H1 (cell line): Measurements from ENCODE around the gene FBXO47. TPM values are rescaled to one million over a fixed set of nuclear protein-coding genes. Genes with fewer than 3 reads are reported as not detected.

ENCODE experiments used
- CTCF ChIA-PET: fragments of 300-600 bp; sonication (Branson Sonifier 250); formaldehyde crosslinking; loops from one replicate; lab custom pipeline; 2021; ENCODE audit not compliant: partially characterized antibody; lab: Charles Lee
- POLR2A ChIA-PET: fragments of 300-600 bp; sonication (Branson Sonifier 250); formaldehyde crosslinking; loops from one replicate; lab custom pipeline; 2021; ENCODE audit warnings: inconsistent platforms; ENCODE audit not compliant: partially characterized antibody; lab: Charles Lee
- DNase-seq, 2 experiments: peaks; one replicate each; pipeline versions ENCODE4 v3.0.0 to v3.0.0-alpha.2; 2010 to 2022; ENCODE audit warnings: low spot score in 2 of 2, low read depth in 1 of 2, mixed read lengths in 1 of 2
- FAIRE-seq: peaks from 2 replicates; lab custom pipeline; 2011; peaks lifted over from hg19 to GRCh38; lab: Jason Lieb, UNC
- H2AFZ ChIP-seq: 2 replicates; pipeline ENCODE4 v1.8.1; 2012; ENCODE audit warnings: low read length, inconsistent platforms
- H2AK5ac ChIP-seq: 2 replicates; pipeline ENCODE4 v1.6.1; 2013; ENCODE audit warnings: low read depth, low read length
- H2BK120ac ChIP-seq: replicated peaks from 2 replicates; pipeline ENCODE3; 2013; ENCODE audit warnings: low read depth, low read length, inconsistent platforms
- H2BK12ac ChIP-seq: 2 replicates; pipeline ENCODE4 v1.6.1; 2013; ENCODE audit warnings: low read depth, low read length
- H2BK15ac ChIP-seq: 2 replicates; pipeline ENCODE4 v1.6.1; 2013; ENCODE audit warnings: low read length
- H2BK20ac ChIP-seq: 2 replicates; pipeline ENCODE4 v1.6.1; 2013; ENCODE audit warnings: low read length
- H2BK5ac ChIP-seq: 2 replicates; pipeline ENCODE4 v1.6.1; 2013; ENCODE audit warnings: low read depth, low read length
- H3K14ac ChIP-seq: 2 replicates; pipeline ENCODE4 v1.6.1; 2013; ENCODE audit warnings: inconsistent platforms; ENCODE audit not compliant: insufficient read length
- H3K18ac ChIP-seq: 2 replicates; pipeline ENCODE4 v1.6.1; 2013; ENCODE audit warnings: low read length; ENCODE audit errors: extremely low read depth
- H3K23ac ChIP-seq: 2 replicates; pipeline ENCODE4 v1.6.1; 2013; ENCODE audit warnings: inconsistent platforms; ENCODE audit not compliant: insufficient read length
- H3K23me2 ChIP-seq: 2 replicates; pipeline ENCODE4 v1.6.1; 2013; ENCODE audit warnings: low read depth, low read length
- H3K27ac ChIP-seq: 2 replicates; pipeline ENCODE4 v1.6.1; 2011; ENCODE audit warnings: low read depth, low read length, inconsistent platforms
- H3K27me3 ChIP-seq, 4 experiments: replicated peaks in 1 of 4; 1 replicate in 1 of 4; 2 replicates in 3 of 4; pipeline versions ENCODE4 v1.6.1 to v1.8.1; 2011 to 2013; ENCODE audit warnings: low read length in 3 of 4, mild to moderate bottlenecking in 3 of 4, inconsistent platforms in 2 of 4, mixed read lengths in 2 of 4, moderate library complexity in 1 of 4; ENCODE audit not compliant: control insufficient read depth in 3 of 4, insufficient read depth in 3 of 4; ENCODE audit errors: extremely low read depth in 1 of 4
- H3K36me3 ChIP-seq, 4 experiments: 2 replicates each; pipeline versions ENCODE4 v1.6.1 to v1.8.1; 2011 to 2013; ENCODE audit warnings: mild to moderate bottlenecking in 4 of 4, low read length in 3 of 4, moderate library complexity in 2 of 4, control low read depth in 1 of 4, inconsistent platforms in 1 of 4; ENCODE audit not compliant: insufficient read depth in 4 of 4, control insufficient read depth in 2 of 4
- H3K4ac ChIP-seq: replicated peaks from 2 replicates; pipeline ENCODE3; 2013; ENCODE audit warnings: low read length, low read depth, mixed read lengths, inconsistent platforms; ENCODE audit not compliant: insufficient read length
- H3K4me1 ChIP-seq, 4 experiments: replicated peaks in 1 of 4; 1 replicate in 1 of 4; 2 replicates in 3 of 4; pipeline versions ENCODE4 v1.6.1 to v1.8.1; 2011 to 2013; ENCODE audit warnings: low read length in 3 of 4, inconsistent platforms in 2 of 4, mixed read lengths in 1 of 4; ENCODE audit not compliant: insufficient read depth in 4 of 4, control insufficient read depth in 3 of 4
- H3K4me2 ChIP-seq, 2 experiments: 2 replicates each; pipeline versions ENCODE4 v1.6.1 to v1.8.1; 2011 to 2013; ENCODE audit warnings: low read depth in 2 of 2, low read length in 2 of 2, control low read depth in 1 of 2, inconsistent platforms in 1 of 2, mild to moderate bottlenecking in 1 of 2; ENCODE audit not compliant: insufficient read depth in 1 of 2
- H3K4me3 ChIP-seq, 4 experiments: fragments of 200-600, 300-600 bp in 1 of 4; sonication (generic), shearing (Covaris generic), sonication (Bioruptor Twin) in 1 of 4; 2 replicates each; pipeline versions ENCODE4 v1.5.1 to v1.8.1; 2011 to 2016; ENCODE audit warnings: low read length in 4 of 4, low read depth in 3 of 4, control low read depth in 2 of 4, inconsistent platforms in 2 of 4, mild to moderate bottlenecking in 2 of 4, mixed read lengths in 1 of 4, moderate library complexity in 1 of 4; ENCODE audit not compliant: insufficient read depth in 2 of 4; ENCODE audit errors: extremely low read depth in 1 of 4
- H3K56ac ChIP-seq: replicated peaks from 2 replicates; pipeline ENCODE3; 2013; ENCODE audit warnings: low read depth, mild to moderate bottlenecking, mixed read lengths, low read length, inconsistent platforms; ENCODE audit not compliant: insufficient read length
- H3K79me1 ChIP-seq: 2 replicates; pipeline ENCODE4 v1.6.1; 2013; ENCODE audit warnings: low read depth, low read length, control low read depth
- H3K79me2 ChIP-seq, 2 experiments: 2 replicates each; pipeline versions ENCODE4 v1.6.1 to v1.8.1; 2012 to 2013; ENCODE audit warnings: low read length in 2 of 2, mild to moderate bottlenecking in 2 of 2, inconsistent platforms in 1 of 2; ENCODE audit not compliant: insufficient read depth in 2 of 2, control insufficient read depth in 1 of 2
- H3K9ac ChIP-seq, 4 experiments: replicated peaks in 1 of 4; 1 replicate in 1 of 4; 2 replicates in 3 of 4; pipeline versions ENCODE4 v1.6.1 to v1.8.1; 2011 to 2013; ENCODE audit warnings: low read depth in 3 of 4, low read length in 3 of 4, control low read depth in 2 of 4, mild to moderate bottlenecking in 2 of 4, moderate library complexity in 2 of 4, inconsistent platforms in 1 of 4; ENCODE audit errors: extremely low read depth in 1 of 4
- H3K9me3 ChIP-seq, 2 experiments: 2 replicates each; pipeline versions ENCODE4 v1.6.1 to v1.8.1; 2012 to 2013; ENCODE audit warnings: mild to moderate bottlenecking in 2 of 2, moderate library complexity in 2 of 2, control low read depth in 1 of 2, inconsistent platforms in 1 of 2, low read depth in 1 of 2, low read length in 1 of 2, mixed read lengths in 1 of 2; ENCODE audit not compliant: insufficient read depth in 2 of 2
- H4K20me1 ChIP-seq, 2 experiments: replicated peaks in 1 of 2; 2 replicates each; pipeline versions ENCODE3 to v1.8.1; 2011 to 2013; ENCODE audit warnings: inconsistent platforms in 2 of 2, low read length in 2 of 2, mild to moderate bottlenecking in 1 of 2; ENCODE audit not compliant: insufficient read depth in 2 of 2, control insufficient read depth in 1 of 2
- H4K5ac ChIP-seq: 2 replicates; pipeline ENCODE4 v1.6.1; 2013; ENCODE audit warnings: low read length, low read depth, mixed read lengths, inconsistent platforms; ENCODE audit not compliant: insufficient read length
- H4K8ac ChIP-seq: 2 replicates; pipeline ENCODE4 v1.8.0; 2013; ENCODE audit warnings: mild to moderate bottlenecking, moderate library complexity, low read length, inconsistent platforms; ENCODE audit not compliant: insufficient read depth; ENCODE audit errors: extremely low read depth
- H4K91ac ChIP-seq: replicated peaks from 2 replicates; pipeline ENCODE3; 2013; ENCODE audit warnings: low read length, mixed read lengths, inconsistent platforms; ENCODE audit not compliant: insufficient read length
- WGBS, 2 experiments: shearing (Covaris generic) in 1 of 2; methylation state at CpG; one replicate each; pipeline versions ENCODE4 v1.1.6 to v1.1.7; 2013 to 2015; ENCODE audit warnings: low lambda C conversion rate in 2 of 2, mixed read lengths in 2 of 2, inconsistent platforms in 1 of 2, low coverage in 1 of 2, missing lambda C conversion rate in 1 of 2; ENCODE audit not compliant: insufficient replicate concordance in 2 of 2, insufficient coverage in 1 of 2, insufficient read length in 1 of 2; ENCODE audit errors: extremely low coverage in 1 of 2, missing lambda C conversion rate in 1 of 2; 5-methylcytosine and 5-hydroxymethylcytosine counted together
- polyA plus RNA-seq, 7 experiments: library from polyadenylated mRNA; depleted of rRNA in 3 of 7; stranded (reverse) in 5 of 7; unstranded in 2 of 7; fragments of >200 nt in 5 of 7; fragments of 200-250 nt in 2 of 7; gene quantifications; 1 replicate in 5 of 7; 2 replicates in 1 of 7; 4 replicates in 1 of 7; pipeline versions ENCODE4 v1.2.1 to v1.2.3, GENCODE V29; 2011 to 2013; ENCODE audit warnings: missing spikeins in 2 of 7, mixed read lengths in 2 of 7
- total RNA-seq: library from RNA; stranded (reverse); fragmentation: NEBNext Ultra II Directional; extraction: Animal tissue kit (Norgen Biotek cat#: 25700); gene quantifications from 2 replicates; pipeline ENCODE4 v1.2.1, GENCODE V29; 2021

Gene FBXO47
- total and polyA plus RNA-seq, 2 of the 8 experiments (the other 6 are each of a cell fraction or from before 2014, with no cell fraction given), result not detected

DNA sequence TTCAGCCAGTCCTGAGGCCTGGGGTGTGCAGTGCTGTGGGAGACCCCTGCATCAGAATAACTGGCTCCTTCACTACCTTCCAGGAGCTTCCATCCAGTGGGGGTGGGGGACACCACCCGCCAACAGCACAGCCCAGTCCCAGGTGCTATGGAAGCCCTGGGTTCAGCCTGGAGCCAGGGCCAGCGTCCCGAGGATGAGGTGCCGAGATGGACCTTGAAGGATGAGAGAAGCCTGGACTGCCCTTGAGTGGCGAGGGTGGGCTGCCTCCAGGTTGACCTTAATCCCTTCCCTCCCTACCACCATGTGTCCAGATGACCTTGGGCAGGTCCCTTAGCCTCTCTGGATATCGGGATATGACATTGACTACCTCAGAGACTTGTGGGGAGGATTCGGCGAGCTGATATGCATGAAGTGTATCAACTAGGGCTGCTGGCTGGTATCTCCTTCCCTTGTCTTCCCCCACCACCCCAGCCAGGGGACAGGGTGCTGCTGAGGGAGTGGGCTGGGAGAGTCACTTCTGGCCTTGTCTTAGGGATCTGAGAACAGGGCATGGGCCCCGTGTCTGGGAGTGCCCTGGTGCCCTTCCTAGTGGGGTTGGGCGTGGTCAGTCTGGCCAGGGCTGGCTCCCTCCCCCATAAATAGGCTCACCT is 56.0 kb downstream of the FBXO47 start:
- no peak overlapping the region for H2AK5ac ChIP-seq
- no peak overlapping the region for H3K14ac ChIP-seq
- no peak overlapping the region for H3K4me3 ChIP-seq
- H2BK20ac ChIP-seq, result no peak overlapping the region
- H3K23me2 ChIP-seq, result no peaks in the 10 kb centered on the region
- H3K27me3 ChIP-seq, result no peaks in the 10 kb centered on the region
- H3K4me2 ChIP-seq, result no peak overlapping the region
- peaks cover 0 to 20% (median 16%) of the 10 kb centered on the region in 4 experiments; a peak in 6 of 8 replicates for H3K36me3 ChIP-seq
- H2BK12ac ChIP-seq, result no peak overlapping the region
- H3K56ac ChIP-seq, result no peak overlapping the region
- peaks cover 5 to 14% of the 10 kb centered on the region in 2 experiments for H4K20me1 ChIP-seq
- H3K9ac ChIP-seq, result no peak overlapping the region
- 96% methylated on average over 10 of the region's 10 CpGs; no CpG with 5 or more reads in 1 of the 2 experiments for WGBS, 2 experiments
- H3K4ac ChIP-seq, result no peak overlapping the region
- no peak for DNase-seq
- no peak overlapping the region for H2AFZ ChIP-seq
- no peak overlapping the region for H2BK15ac ChIP-seq
- H4K5ac ChIP-seq, result no peak overlapping the region
- FAIRE-seq, result no peak
- H3K18ac ChIP-seq, result no peak overlapping the region
- H3K27ac ChIP-seq, result no peak overlapping the region
- peaks cover 0 to 6% of the 10 kb centered on the region in 2 experiments; a peak in 1 of 4 replicates for H3K79me2 ChIP-seq
- no peak overlapping the region for H4K91ac ChIP-seq
- ChIA-PET POLR2A (interaction anchor here (0.6 to 6.1 kb wide), 4 partner anchors 10 to 58 kb away, joined by 3 to 50 read pairs (median 4); partner anchors contain the start of genes LASP1NB and RPL23), CTCF (interaction anchor here (0.6 to 5.3 kb wide), 6 partner anchors 11 to 48 kb away, joined by 3 to 36 read pairs (median 4); partner anchors contain the start of genes LASP1 and LASP1NB)
- no peak overlapping the region for H3K23ac ChIP-seq
- H2BK120ac ChIP-seq, result no peak overlapping the region
- H3K79me1 ChIP-seq, result peaks cover 7% of the 10 kb centered on the region
- H3K9me3 ChIP-seq, result no peaks in the 10 kb centered on the region
- H3K4me1 ChIP-seq, result peaks cover 0 to 11% (median 5%) of the 10 kb centered on the region in 4 experiments; a peak in 4 of 7 replicates
- no peak overlapping the region for H4K8ac ChIP-seq
- no peak overlapping the region for H2BK5ac ChIP-seq
